ENCODE results near the gene TRPM4. TPM values are rescaled to one million over a fixed set of nuclear protein-coding genes. Genes with fewer than 3 reads are reported as not detected.

The TRPM4 gene
- total RNA-seq, 1 donor from 2014 or later: 28.5 TPM

DNA sequence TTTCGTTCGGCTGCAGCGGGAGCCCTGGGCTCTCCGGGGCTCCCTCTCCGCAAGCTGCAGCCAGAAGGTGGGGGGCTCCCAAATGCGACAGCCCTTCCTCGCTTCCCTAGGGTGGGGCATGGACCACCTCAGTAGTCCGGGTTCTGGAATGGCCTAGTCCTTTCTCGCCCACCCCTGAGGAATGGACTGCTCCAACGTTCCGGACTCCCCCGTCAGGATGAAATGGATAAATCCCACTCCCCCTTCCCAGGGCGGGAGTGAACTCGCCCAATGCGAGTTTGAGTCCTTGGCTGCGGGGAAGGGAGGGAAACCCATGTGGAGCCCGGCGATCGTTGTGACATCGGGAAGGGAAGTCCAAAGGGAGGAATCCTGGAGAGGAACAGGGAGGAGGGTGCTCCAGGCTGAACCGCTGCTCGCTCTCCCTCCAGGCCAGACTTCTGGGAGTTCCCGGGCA lies 7.9 kb upstream of the TRPM4 start:
- Mint-ChIP-seq H3K9me3 (ENCODE audit: unreplicated experiment) (peaks cover 2% of the 10 kb centered on the region), H3K27me3 (ENCODE audit: unreplicated experiment) (no peaks in the 10 kb centered on the region), H3K27ac (ENCODE audit: unreplicated experiment) (peak overlapping the region; percentile 86), H3K4me3 (ENCODE audit: unreplicated experiment) (peak overlapping the region; percentile 93), H3K4me1 (ENCODE audit: unreplicated experiment) (peaks cover 22% of the 10 kb centered on the region), H3K36me3 (ENCODE audit: unreplicated experiment) (no peaks in the 10 kb centered on the region)
- TF ChIP-seq, protein P1, sequence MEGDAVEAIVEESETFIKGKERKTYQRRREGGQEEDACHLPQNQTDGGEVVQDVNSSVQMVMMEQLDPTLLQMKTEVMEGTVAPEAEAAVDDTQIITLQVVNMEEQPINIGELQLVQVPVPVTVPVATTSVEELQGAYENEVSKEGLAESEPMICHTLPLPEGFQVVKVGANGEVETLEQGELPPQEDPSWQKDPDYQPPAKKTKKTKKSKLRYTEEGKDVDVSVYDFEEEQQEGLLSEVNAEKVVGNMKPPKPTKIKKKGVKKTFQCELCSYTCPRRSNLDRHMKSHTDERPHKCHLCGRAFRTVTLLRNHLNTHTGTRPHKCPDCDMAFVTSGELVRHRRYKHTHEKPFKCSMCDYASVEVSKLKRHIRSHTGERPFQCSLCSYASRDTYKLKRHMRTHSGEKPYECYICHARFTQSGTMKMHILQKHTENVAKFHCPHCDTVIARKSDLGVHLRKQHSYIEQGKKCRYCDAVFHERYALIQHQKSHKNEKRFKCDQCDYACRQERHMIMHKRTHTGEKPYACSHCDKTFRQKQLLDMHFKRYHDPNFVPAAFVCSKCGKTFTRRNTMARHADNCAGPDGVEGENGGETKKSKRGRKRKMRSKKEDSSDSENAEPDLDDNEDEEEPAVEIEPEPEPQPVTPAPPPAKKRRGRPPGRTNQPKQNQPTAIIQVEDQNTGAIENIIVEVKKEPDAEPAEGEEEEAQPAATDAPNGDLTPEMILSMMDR (IDR thresholded peaks at IDR 0.05): no peak
- DNase-seq (ENCODE audit: extremely low spot score, unreplicated experiment): peak; percentile 92

DNA sequence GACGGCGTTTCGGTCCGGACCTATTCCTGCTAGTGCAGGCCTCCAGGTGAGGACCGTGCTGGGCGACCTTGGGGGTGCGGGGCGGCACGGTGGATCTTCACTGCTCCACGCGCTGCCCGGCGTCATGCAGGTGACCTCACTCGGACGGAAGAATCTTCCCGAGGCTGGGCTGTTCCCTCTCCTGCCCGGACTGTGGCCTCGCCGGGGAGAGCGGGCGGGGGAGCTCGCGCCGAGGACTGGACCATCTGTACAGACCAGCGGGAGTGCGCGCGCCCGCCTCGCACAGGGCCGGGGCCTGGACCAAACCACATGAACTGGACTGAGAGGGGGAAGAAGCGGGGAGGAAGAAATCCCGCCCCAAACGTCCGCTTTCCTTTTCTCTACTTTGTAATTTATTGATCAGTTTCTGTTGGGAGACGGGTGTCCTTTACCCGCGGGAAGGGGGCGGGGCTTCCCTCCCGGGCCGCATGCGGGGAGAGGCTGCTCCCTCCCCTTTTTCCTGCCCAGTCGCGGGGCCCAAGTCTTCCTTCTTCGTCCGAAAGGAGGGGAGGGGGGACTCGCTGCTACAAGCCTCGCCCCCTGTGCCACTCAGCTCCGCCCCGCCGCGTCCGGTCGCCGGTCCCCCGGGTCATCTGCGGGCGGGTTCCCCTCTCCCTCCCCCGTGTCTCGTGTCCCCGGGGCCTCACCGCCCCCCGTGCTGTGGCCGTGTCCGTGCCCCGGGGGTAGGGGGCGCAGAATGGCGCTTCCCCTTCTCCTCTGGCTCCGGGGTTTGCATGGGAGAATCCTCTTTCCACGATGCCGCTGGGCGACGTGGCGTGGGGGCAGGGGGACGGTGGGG lies 7.3 kb upstream of the TRPM4 start:
- H3K4me3 Mint-ChIP-seq (ENCODE audit: unreplicated experiment): peak overlapping the region; percentile 93
- H3K36me3 Mint-ChIP-seq (ENCODE audit: unreplicated experiment): no peaks in the 10 kb centered on the region
- no peaks in the 10 kb centered on the region for H3K27me3 Mint-ChIP-seq (ENCODE audit: unreplicated experiment)
- H3K27ac Mint-ChIP-seq (ENCODE audit: unreplicated experiment): peak overlapping the region; percentile 86
- TF ChIP-seq, protein P1 (IDR thresholded peaks at IDR 0.05): no peak
- peaks cover 22% of the 10 kb centered on the region for H3K4me1 Mint-ChIP-seq (ENCODE audit: unreplicated experiment)
- peaks cover 3% of the 10 kb centered on the region for H3K9me3 Mint-ChIP-seq (ENCODE audit: unreplicated experiment)
- peak; percentile 94 for DNase-seq (ENCODE audit: extremely low spot score, unreplicated experiment)

DNA sequence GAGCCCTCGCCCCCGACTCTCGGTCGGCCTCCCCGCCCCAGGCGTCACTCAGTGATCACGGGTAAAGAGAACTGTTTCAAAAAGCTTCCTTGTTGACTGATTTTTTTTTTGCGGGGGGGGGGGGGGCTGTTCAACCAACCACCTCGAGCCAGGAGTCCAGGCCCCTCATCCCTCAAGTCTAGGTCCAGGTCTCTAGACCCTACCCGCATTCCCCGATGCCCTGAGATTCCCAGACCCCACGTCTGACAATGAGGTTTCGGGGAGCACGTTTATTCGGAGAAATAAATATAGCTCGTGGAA lies 6.7 kb upstream of the TRPM4 start:
- Mint-ChIP-seq H3K9me3 (ENCODE audit: unreplicated experiment) (peaks cover 3% of the 10 kb centered on the region), H3K27me3 (ENCODE audit: unreplicated experiment) (peaks cover 2% of the 10 kb centered on the region), H3K36me3 (ENCODE audit: unreplicated experiment) (no peaks in the 10 kb centered on the region), H3K4me1 (ENCODE audit: unreplicated experiment) (peaks cover 18% of the 10 kb centered on the region), H3K27ac (ENCODE audit: unreplicated experiment) (no peak overlapping the region), H3K4me3 (ENCODE audit: unreplicated experiment) (peak overlapping the region; percentile 93)
- TF ChIP-seq, protein P1 (IDR thresholded peaks at IDR 0.05): no peak
- DNase-seq (ENCODE audit: extremely low spot score, unreplicated experiment): no peak

DNA sequence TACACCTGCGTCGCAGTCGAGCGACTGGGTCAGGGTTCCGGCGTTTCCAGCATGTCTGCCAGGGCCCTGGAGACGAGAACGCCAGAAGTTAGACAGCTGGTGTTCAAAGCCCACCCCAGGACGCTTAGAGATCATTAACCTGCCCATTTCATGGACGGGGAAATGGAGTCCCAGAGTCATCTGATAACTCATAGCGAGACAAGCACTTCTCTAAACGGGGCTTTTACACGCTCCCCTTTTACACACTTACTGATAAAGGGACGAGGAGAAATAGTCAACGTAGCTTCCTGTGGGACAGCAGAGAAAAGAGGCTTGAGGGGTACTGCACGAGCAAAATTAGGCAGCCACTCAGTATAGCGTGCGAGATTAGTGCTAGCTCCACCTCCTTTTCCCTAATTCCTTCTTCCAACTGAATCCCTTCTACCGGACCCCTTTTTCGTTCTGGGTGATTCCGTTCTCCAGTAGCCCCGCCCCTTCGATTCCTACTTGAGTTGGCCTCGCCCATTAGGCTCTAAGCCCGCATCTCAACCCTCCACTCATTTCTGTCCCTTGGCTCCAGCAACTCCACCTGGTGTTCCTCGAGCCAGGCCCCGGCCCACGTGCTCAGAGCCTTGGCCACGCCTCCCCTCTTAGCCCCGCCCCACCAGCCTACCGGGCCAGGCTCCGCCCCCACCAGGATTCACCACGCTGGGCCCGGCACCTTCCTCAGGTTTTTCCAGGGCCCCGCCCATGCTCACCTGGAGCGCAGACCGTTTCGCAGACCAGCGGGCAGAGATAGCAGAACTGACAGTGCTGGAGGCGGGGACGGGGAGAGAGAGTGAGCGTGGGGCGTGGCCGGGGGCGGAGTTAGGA lies 6.1 kb upstream of the TRPM4 start:
- Mint-ChIP-seq H3K27me3 (ENCODE audit: unreplicated experiment) (peaks cover 2% of the 10 kb centered on the region), H3K4me3 (ENCODE audit: unreplicated experiment) (peak overlapping the region; percentile 93), H3K9me3 (ENCODE audit: unreplicated experiment) (peaks cover 3% of the 10 kb centered on the region), H3K36me3 (ENCODE audit: unreplicated experiment) (no peaks in the 10 kb centered on the region), H3K27ac (ENCODE audit: unreplicated experiment) (peak overlapping the region; percentile 76), H3K4me1 (ENCODE audit: unreplicated experiment) (peaks cover 14% of the 10 kb centered on the region)
- TF ChIP-seq, protein P1 (IDR thresholded peaks at IDR 0.05): no peak
- DNase-seq (ENCODE audit: extremely low spot score, unreplicated experiment): no peak

DNA sequence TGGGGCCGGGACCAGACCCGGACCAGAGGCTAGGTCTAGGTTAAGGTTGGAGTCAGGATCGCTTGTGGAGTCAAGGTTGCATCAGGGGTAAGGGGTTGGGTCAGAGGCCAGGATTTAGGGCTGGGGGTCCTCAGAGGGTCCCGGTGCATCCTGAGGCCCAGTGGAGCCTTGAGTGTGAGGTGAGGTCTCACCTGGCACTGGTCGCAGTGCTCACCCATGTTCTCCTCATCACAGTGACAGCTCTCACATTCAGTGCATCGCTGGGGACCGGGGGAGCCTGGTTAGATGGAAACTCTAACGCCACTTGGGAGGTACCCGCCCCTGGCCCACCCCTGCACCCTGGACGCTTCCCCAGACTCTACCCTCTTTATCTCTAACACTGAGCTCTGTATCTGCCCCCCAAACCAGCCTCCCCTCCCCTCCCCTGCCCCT lies 5.5 kb upstream of the TRPM4 start:
- peaks cover 14% of the 10 kb centered on the region for H3K4me1 Mint-ChIP-seq (ENCODE audit: unreplicated experiment)
- H3K4me3 Mint-ChIP-seq (ENCODE audit: unreplicated experiment): peak overlapping the region; percentile 29
- TF ChIP-seq, protein P1 (IDR thresholded peaks at IDR 0.05): no peak
- no peak overlapping the region for H3K27ac Mint-ChIP-seq (ENCODE audit: unreplicated experiment)
- peaks cover 3% of the 10 kb centered on the region for H3K9me3 Mint-ChIP-seq (ENCODE audit: unreplicated experiment)
- DNase-seq (ENCODE audit: extremely low spot score, unreplicated experiment): no peak
- H3K36me3 Mint-ChIP-seq (ENCODE audit: unreplicated experiment): no peaks in the 10 kb centered on the region
- peaks cover 2% of the 10 kb centered on the region for H3K27me3 Mint-ChIP-seq (ENCODE audit: unreplicated experiment)
